ENCODE measurements around the gene AP4S1.

AP4S1 gene

DNA sequence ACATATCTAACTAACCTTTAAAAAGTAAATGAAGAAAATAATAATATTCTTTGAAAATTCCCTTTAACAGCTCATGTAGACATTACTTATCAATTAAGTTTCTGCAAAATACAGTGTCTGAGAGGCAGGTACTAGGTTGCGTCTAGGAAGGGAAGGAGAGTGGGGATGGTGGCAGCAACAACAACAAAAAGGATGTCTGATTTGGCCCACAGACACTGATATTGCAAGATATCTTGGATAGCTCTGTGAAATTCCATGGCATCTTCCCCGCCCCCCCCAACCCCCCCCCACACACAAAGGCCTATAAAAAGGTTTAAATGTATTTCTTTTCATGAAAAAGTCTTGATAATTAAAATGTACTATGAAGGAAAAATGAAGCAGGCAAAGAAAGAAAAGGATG, 41.6 kb upstream of the AP4S1 start:
- H3K4me3 ChIP-seq (ENCODE audit: low read depth, low read length), result no peak overlapping the region
- no peak overlapping the region for H3K27ac ChIP-seq
- TF ChIP-seq, protein P1, sequence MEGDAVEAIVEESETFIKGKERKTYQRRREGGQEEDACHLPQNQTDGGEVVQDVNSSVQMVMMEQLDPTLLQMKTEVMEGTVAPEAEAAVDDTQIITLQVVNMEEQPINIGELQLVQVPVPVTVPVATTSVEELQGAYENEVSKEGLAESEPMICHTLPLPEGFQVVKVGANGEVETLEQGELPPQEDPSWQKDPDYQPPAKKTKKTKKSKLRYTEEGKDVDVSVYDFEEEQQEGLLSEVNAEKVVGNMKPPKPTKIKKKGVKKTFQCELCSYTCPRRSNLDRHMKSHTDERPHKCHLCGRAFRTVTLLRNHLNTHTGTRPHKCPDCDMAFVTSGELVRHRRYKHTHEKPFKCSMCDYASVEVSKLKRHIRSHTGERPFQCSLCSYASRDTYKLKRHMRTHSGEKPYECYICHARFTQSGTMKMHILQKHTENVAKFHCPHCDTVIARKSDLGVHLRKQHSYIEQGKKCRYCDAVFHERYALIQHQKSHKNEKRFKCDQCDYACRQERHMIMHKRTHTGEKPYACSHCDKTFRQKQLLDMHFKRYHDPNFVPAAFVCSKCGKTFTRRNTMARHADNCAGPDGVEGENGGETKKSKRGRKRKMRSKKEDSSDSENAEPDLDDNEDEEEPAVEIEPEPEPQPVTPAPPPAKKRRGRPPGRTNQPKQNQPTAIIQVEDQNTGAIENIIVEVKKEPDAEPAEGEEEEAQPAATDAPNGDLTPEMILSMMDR (IDR thresholded peaks at IDR 0.05; ENCODE audit: low read depth, low read length, missing control alignments), result no peak
- in situ Hi-C loops (cut with HindIII; ENCODE audit: low pct_ligation_motif_present, low sequenced_read_pairs), result no loop called here
- H3K36me3 ChIP-seq (replicated peaks), result no peaks in the 10 kb centered on the region
- no peak for DNase-seq
- no peaks in the 10 kb centered on the region for H3K27me3 ChIP-seq (replicated peaks)

DNA sequence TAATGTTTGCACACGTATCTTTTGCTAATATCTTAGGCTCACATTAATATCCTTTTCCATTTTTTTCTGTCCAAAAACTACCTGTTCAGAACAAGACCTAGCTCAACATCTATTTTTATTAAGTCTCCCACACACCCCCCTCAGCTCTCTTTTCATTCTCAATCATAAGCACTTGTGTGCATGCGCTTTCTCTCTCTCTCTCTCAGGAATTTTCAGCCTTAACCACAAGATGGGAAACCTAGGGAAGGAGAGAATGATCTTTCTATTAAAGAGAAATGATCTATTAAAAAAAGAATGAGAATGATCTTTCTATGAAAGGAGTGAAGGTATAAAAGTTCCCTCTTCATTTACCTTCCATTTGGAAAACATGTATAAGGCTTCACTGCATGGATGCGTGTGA, 39.7 kb upstream of the AP4S1 start:
- no peak for DNase-seq
- Histone ChIP-seq H3K4me3 (ENCODE audit: low read depth, low read length) (no peak overlapping the region), H3K27me3 (replicated peaks) (no peaks in the 10 kb centered on the region), H3K36me3 (replicated peaks) (no peaks in the 10 kb centered on the region), H3K27ac (no peak overlapping the region)
- TF ChIP-seq, protein P1 (IDR thresholded peaks at IDR 0.05; ENCODE audit: low read depth, low read length, missing control alignments), result no peak
- in situ Hi-C loops (cut with HindIII; ENCODE audit: low pct_ligation_motif_present, low sequenced_read_pairs), result no loop called here

DNA sequence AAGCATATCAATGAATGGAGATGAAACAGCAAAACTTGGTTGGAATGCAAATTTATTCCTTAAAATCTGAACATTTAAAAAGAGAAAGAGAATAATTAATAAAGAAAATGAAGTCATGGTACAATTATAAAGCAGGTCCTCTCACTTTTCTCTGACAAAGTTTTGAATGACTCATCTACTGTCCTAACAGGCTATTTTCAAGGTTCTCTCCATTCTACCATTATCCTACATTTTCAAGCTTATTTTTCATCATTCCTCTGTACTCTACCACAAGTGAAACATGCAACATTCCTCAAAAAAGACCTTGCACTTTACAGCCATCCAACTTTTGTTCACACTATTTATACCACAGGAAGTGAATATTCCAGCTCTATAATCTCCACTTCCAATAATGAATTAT, 36.9 kb upstream of the AP4S1 start:
- in situ Hi-C loops (cut with HindIII; ENCODE audit: low pct_ligation_motif_present, low sequenced_read_pairs), result no loop called here
- Histone ChIP-seq H3K36me3 (replicated peaks) (no peaks in the 10 kb centered on the region), H3K27me3 (replicated peaks) (no peaks in the 10 kb centered on the region), H3K4me3 (ENCODE audit: low read depth, low read length) (no peak overlapping the region), H3K27ac (no peak overlapping the region)
- TF ChIP-seq, protein P1 (IDR thresholded peaks at IDR 0.05; ENCODE audit: low read depth, low read length, missing control alignments), result no peak
- no peak for DNase-seq

DNA sequence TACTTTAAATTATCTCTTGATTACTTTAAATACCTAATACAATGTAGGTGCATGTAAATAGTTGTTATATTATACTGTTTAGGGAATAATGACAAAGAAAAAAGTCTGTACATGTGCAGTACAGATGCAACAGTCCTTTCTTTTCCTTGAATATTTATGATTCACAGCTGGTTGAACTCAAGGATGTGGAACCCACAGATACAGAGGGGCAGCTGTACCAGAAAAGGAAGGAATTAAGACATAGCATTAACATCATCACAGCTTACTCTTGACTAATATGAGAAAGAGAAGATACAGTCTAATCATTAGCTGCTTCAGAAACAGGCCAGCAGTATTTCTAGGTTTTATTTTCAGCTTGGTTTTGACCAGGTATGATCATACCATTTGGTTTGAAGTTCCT, 34.7 kb upstream of the AP4S1 start:
- TF ChIP-seq, protein P1 (IDR thresholded peaks at IDR 0.05; ENCODE audit: low read depth, low read length, missing control alignments), result no peak
- H3K27ac ChIP-seq, result no peak overlapping the region
- no peak overlapping the region for H3K4me3 ChIP-seq (ENCODE audit: low read depth, low read length)
- no peak for DNase-seq
- H3K27me3 ChIP-seq (replicated peaks), result no peaks in the 10 kb centered on the region
- in situ Hi-C loops (cut with HindIII; ENCODE audit: low pct_ligation_motif_present, low sequenced_read_pairs), result no loop called here
- no peaks in the 10 kb centered on the region for H3K36me3 ChIP-seq (replicated peaks)

DNA sequence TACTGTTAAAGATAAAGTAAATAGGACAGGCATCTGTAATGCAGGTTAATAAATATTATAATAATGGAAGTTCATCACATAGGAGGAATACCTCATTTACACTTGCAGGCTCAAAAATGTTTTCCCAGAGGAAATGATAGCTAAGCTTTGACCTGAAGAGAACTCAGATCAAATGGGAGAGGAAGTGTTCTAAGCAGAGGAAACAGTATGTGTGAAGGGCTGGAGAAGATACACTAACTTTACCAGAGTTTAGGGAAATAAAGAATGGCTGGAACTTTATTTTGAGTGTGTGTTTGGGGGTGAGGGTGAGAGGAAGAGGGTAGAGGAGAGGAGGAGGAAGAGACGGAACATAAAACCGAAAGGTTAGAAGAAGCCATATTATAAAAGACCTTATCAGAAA, 34.0 kb upstream of the AP4S1 start:
- Histone ChIP-seq H3K4me3 (ENCODE audit: low read depth, low read length) (no peak overlapping the region), H3K36me3 (replicated peaks) (no peaks in the 10 kb centered on the region), H3K27me3 (replicated peaks) (no peaks in the 10 kb centered on the region), H3K27ac (no peak overlapping the region)
- in situ Hi-C loops (cut with HindIII; ENCODE audit: low pct_ligation_motif_present, low sequenced_read_pairs), result no loop called here
- DNase-seq, result no peak
- TF ChIP-seq, protein P1 (IDR thresholded peaks at IDR 0.05; ENCODE audit: low read depth, low read length, missing control alignments), result no peak

DNA sequence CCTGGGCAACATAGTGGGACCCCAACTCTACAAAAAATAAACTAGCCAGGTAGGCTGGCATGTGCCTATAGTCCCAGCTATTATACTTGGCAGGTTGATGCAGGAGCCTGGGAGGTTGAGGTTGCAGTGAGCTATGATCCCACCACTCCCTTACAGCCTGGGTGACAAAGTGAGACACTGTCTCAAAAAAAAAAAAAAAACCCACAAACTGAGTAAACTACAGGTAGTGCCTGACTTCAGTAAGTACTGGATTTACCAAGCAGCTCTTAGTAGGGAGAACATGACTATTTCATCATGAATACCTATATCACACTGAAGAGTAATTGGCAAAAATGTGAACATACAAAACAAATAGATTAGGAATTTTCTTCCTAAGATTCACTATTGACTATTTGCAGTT, 32.4 kb upstream of the AP4S1 start:
- in situ Hi-C loops (cut with HindIII; ENCODE audit: low pct_ligation_motif_present, low sequenced_read_pairs), result no loop called here
- TF ChIP-seq, protein P1 (IDR thresholded peaks at IDR 0.05; ENCODE audit: low read depth, low read length, missing control alignments), result no peak
- DNase-seq, result no peak
- Histone ChIP-seq H3K27ac (no peak overlapping the region), H3K27me3 (replicated peaks) (no peaks in the 10 kb centered on the region), H3K4me3 (ENCODE audit: low read depth, low read length) (no peak overlapping the region), H3K36me3 (replicated peaks) (no peaks in the 10 kb centered on the region)
